Activated gamma-delta T cell treated with Interleukin-2 at 50 U/mL for 16 hours (primary cell): ENCODE results near the gene ATP9A.
"Not testable (repeated sequence)": the region's sequence is repeated elsewhere in the genome, so short reads cannot be mapped to it uniquely, and the experiment has no call there.

Source experiments
- DNase-seq: peaks from one replicate; pipeline ENCODE4 v3.0.0-alpha.2; 2020

Gene ATP9A

DNA sequence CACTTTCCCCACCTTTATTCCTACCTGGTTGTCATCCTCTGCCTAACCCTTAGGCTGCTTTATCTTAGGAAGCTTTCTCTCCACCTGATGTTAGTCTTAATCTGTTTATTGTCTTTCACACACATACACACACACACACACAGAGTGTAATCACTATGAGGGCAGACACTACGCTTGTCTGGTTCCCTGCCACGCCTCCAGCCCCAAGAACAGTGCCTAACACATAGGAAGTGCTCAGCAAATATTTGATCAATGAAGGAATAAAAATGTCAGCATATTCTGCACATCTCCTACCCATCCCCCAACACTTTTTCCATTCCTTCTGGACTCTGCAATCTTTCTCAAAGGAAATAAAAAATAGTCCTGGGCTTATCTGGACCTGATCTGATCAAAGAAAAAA, 174.6 kb downstream of the ATP9A start:
- no peak for DNase-seq

DNA sequence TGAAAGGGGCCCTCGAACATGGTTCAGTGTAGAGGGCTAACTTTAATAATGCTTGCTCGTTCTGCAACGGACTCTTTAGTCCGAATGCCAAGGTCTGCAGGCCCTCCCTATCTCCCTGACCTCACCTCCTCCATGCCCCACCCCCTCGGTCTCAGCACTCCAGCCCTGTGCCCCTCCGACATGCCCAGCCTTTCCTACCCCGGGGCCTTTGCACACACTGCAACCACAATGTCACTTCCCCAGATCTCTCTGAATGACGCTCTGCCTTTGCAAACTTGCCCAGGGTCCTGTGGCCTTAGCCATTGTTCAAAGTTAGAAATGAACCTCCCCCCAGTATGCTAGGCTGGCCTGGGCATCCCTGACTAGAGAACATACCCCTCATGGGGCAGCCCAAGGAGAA, 175.6 kb downstream of the ATP9A start:
- no peak for DNase-seq

DNA sequence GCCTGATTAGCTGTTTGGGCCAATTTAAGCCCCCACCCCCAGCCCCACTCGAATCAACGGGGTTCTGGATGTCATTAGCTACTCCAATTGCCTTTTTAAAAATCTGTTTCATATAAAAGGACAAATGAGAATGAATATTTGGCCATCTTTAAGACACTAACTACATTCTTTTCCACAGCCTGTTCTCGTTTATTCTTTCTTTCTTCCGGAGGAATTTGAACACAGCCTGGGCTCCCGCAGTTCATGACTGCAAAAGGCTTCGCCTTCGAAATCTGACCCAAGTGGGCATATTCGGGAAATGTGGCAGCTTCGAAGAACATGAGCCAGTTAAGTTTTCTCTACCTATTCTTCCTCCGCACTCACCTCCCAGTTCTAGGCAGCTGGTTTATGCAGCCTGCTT, 176.3 kb downstream of the ATP9A start:
- DNase-seq: no peak

DNA sequence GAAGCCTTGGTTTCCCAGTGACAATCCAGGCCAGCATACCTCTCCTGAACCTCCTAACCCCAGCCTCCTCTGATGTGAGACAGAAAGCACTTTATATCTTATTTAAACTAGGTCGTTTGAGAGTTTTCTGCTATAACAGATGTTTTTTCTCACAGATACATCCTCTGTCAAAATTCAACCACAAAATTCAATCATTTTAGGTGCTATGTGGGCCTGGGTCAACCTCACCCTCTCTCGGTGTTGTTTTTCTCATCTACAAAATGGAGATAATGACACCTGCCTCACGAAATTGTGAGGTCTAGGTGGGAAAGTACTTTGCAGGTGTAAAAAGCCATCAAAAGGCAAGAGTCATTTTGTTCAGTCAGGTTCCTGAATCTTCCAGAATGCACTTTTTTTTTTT, 179.4 kb downstream of the ATP9A start:
- DNase-seq: no peak

DNA sequence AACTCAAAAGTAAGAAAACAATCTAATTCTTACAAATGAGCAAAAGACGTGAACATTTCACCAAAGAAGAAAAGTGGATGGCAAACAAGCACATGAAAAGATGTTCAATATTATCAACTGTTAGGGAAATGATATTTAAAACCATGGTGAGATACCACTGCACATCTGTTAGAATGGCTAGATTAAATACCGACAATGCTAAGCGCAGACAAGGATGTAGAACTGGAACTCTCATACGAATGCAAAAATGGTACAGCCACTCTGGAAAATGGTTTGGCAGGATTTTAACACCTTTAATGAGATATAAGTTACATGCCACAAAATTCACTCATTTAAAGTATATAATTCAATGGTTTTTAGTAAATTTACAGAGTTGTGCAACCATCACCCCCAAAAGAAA, 181.0 kb downstream of the ATP9A start:
- no peak for DNase-seq

DNA sequence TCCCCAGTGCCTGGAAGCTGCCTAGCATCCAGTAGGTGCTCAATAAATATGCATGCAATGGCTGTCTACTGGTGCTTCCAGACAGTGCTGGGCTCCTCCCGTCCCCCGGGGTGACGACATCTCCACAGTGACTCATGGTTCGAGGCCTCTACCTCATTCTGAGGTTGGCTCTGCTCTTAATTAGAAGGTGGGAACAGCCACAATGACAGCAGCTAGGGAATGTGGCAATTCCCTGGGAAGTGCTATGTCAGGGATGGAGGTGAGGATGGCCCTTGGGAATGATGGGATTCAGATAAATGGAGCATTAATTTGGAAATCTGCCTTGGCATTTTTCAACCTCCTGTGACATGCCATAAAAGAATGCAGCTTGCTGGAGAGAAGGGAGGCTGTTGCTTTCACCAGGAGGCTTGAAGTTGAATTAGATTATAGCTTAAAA, 182.2 kb downstream of the ATP9A start:
- DNase-seq: no peak

DNA sequence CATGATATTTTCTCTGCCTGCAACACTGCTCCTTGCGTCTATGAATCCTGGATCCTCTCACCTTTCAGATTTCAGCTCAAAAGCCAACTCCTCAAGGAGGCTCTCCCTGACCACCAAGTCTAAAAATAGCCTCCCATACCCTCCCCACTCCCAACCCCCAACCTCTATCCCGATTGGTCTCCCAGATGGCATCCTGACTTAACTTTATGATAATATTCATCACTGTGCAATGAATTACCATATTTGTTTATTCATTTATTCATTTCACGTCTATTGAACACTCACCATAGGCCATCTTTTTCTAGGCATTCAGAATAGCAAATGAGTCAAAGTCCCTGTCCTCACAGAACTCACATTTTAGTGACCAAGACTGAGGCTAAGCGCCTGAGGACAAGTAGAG, 183.0 kb downstream of the ATP9A start:
- DNase-seq: no peak

DNA sequence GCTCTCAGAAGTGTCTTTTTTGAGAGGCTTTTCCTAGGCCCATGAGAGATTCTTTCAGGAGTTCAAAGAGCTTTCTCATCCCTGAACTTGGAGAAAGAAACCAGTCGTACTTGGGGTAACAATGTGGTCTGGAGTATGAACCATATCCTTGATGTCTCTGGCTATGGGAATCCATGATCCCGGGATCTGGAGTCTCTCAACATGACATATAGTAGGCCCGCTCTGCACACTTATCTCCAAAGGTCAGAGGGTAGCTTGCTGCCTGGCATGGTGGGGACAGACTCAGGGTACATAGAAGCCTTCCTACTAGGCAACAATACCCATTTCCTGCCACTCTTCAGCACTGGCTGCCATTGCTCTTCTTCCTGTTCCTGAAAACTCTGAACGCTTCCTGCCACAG, 183.5 kb downstream of the ATP9A start:
- DNase-seq: no peak

DNA sequence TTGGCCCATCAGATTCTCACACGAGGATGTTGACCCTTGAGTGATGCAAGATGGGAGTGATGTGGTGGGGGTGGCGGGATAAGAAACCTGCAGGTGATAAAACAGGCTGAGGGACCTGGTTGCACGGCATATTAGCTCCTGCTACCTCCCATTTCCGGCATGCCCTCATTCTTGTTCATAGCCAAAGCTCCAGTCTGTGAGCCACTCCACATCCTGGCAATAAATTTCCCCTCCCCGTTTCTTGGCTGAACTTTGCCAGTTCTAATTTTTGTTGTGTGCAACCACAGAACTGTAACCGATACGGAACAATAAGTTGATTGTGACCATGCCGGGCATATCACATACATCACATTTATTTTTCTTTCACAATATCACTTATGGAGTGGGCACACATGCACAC, 184.1 kb downstream of the ATP9A start:
- no peak for DNase-seq

DNA sequence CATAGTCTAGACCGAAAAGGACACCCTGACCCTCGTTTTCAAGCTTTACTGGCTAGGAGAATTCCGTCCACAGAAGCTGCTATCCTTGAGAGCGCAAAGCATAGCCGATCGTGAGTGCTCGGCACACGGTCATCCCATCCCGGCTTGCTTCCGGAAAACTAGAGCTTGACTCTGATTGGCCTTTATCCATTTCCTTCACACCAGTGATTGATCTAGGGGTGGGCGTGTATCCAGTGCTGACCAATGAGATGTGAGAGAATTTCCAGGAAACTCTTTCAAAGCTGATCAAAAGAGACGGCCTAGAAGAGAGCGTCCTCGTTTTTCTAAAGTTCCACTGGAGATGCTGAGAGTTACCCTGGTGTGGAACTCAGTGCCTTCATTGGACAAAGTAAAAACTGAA, 184.7 kb downstream of the ATP9A start:
- DNase-seq: no peak

DNA sequence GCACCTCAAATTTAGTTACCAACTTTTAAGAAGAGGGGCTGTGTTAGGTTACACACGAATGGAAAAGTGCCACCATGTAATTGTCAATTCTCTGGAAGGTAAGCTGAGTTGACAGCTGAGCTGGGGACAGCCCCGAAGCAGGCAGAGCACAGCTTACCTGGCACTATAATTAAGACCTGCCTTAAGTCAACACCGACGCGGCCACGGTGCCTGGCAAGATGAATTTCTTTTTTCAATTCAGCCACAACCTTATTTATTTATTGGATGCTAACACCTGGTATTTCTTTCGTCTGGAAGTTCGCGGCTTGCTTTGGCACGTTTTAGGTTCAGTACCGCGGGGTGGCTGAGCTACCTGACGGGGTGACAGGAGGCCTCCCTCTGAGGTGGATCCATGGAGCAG, 185.1 kb downstream of the ATP9A start:
- no peak for DNase-seq

DNA sequence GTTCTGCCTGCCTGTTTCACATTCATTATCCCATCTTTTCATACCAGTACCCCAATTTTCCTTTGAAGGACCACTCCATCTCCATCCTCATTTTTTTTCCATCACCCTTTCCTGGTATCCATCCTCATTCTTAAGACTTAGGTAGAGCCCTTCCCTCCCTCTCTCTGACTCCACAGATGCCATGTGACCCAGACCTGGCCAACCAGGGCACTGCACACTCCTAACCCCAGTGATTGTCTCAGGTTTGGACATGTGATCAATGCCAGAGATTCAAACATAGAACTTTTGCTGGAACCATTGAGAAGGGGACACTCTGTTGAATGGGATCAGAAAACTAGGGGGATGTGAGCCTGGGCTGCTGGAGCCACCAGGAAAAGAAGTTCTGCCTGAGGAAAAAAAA, 186.6 kb downstream of the ATP9A start:
- no peak for DNase-seq

DNA sequence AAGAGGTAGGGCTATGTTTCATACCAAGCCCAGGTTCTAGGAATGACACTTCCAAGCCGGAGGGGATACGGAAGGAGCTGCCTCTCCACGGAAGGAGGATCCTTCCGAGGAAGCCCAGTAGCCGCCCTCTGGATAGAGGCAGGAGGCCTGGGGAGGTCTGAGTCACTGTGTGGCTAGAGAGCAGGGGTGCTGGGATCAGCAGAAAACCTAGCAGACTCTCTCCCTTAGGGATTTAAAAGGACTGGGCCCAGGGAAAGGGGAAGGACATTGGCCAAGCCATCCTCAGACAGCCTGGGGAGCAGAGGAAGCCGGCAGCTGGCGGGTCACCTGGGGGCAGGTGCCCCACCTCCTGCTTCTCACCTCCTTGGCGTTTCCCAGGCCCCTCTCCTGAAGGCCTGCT, 189.1 kb downstream of the ATP9A start:
- DNase-seq: no peak

DNA sequence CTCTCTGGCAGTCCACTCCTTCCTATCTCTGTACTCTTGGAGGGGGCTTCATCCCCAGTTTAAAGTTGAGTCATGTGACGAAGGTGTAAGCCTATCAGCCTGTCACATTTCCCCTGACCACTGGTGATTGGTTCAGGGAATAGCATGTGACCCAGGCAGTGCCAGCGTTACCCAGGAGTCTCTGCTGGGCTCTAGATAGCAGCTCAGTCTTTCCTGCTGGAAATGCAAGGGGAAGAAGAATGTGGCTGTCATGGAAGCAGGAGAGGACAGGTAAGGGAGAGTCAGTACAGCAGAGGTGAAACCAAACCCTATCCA, 190.1 kb downstream of the ATP9A start:
- DNase-seq: no peak

DNA sequence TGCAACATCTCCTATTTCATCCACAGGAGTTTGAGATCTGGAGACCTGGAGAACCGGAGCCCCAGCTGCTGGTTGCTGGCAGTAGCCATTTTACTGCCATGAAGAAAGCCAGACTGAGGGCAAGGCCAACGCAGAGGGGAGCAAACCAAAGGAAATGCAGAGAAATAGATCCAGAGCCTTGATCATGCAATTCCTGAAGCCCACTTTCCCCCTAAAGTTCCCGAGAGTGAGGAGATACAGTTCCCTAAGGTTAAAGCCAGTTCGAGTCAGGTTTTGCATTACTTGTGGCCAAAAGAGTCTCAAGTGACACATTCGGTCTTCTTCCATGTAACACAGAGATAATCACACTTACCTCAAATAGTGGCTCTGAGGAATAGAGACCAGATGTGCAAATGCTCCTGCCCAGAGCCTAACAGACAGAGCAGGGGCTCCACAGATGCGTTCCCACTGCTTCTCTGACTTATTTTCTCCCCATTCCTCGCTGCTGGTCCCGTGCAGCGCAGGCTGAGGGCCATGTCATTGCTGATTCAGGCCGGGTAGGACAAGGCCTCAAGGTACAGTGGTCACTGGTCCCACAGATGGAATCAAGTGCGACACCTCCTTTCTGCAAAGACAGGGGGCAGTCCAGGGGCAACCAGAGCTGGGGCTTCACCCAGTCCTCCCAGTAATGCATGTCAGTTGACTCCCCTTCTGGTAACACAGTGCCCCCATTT, 190.6 kb downstream of the ATP9A start:
- no peak for DNase-seq

DNA sequence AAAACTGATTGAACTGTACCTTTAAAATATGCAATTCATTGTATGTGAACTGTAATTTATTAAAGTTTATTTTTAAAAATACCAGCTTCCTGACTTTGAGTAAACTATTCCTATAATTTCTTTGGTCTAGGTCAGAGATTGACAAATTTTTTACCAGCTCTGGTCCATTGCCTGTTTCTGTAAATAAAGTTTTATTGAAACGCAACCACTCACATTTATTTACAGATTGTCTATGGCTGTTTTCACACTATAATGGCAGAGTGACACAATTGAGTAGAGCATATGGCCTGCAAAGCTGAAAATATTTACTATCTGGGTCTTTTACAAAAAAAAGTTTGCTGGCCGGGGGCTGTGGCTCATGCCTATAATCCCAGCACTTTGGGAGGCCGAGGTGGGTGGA, 192.7 kb downstream of the ATP9A start:
- DNase-seq: no peak

DNA sequence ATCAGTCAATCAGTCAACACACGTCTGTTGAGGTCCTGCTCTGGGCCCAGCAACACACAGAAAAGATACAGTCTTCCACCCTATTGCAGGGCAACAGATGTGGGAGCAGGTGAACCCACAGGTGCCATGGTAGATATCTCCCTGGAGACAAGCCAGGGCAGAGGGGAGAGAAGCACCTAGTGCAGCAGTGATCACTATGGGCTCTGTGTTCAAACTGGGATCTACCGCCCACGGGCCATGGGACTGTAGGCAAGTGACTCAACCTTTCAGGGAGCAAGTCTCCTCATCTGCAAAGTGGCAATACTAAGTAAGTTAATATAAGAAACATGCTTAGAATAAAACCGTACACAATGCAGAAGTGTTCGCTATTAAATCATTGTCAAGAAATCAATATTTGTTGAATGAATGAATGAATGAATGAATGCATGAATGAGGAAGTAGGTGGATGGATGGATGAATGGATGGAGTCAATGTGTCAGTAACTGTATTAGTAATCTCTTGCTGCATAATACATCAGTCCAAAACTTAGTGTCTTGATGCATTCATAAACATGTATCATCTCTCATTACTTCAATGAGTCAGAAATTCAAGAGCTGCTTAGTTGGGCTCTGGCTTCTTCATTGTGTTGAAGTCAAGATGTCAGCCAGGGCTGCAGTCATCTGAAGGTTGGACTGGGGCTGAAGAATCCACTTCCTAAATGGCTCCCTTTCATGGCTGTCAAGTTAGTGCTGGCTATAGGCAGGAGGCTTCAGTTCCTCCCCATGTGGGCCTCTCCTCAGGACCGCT, 193.7 kb downstream of the ATP9A start:
- DNase-seq: no peak

DNA sequence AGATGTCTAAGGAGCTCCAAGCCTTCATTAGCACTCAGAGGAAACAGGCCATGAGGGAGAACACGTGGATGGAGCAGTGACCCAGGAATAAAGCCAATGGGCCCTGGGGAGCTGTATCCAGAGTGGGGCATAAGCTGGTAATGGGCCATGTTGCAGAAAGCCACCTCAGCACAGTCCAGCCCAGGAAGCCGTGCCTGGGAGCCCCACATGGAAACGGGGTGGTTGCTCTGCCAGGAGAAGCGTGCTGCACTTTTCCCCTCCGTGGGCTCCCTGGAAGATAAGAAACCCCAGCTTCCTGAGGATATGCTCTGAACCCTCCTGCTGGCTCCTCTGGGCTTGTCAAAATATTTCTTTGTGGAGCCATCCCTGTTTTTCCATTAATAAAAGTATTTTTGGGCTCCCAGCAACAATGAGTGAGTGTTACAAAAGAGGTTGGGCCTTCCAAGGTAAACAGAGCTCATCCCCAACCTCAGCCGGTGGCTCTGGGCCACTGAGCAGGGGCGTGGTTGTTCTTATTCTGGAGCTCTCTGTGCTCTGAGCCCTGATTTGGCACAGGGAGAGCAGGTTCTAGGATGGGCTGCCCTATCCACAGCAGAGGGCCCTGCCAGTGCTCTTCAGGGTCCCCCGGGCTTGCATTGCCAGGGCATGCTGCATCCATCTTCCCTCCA, 194.5 kb downstream of the ATP9A start:
- no peak for DNase-seq

DNA sequence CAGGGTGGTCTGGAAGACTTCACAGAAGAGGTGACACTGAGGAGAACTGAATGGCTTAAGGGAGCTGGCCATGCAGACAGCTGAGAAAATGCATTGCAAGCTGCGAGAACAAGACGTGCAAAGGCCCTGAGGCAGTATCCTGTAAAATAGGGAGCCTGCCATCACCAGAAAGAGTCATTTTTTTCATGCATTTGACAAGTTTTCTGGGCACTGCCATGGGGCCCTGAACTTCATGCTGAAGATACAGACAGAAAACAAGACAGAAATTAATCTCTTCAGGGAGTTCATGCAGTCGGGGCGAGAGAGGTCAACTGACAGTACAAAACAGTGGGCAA, 196.8 kb downstream of the ATP9A start:
- no peak for DNase-seq

DNA sequence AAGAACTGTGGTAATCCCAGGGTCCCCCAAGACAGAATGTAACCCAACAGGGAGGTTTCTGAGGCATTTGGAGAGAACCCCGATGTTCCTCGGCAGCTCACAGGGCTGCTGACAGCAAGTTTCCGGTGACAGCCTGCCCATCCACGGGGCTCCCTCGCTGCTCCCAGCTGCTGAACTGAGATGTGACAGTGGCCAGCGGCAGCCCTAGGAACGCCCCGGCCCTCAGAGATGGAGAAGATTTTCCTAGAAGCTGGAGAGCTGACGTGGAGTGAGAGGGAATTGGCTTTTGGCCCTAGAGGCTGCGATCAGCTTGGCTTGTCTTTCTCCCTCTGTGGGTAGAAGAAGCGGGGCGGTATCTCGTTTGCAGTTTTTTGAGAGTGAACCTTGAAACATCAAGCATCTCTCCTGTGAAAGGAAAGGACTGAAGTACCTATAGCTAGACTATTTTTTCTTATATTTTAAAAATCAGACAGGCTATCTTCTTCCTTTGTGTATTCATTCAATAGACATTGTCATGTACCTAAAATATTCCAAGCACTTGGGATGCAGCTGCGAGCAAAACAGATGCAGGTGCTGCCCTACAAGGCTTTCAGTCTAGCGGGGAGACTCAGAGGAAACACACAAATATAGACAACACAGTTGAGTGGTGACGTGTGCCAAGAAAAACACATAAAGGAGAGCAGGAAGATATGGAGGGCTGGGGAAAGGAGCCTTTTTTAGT, 197.3 kb downstream of the ATP9A start:
- DNase-seq: no peak

DNA sequence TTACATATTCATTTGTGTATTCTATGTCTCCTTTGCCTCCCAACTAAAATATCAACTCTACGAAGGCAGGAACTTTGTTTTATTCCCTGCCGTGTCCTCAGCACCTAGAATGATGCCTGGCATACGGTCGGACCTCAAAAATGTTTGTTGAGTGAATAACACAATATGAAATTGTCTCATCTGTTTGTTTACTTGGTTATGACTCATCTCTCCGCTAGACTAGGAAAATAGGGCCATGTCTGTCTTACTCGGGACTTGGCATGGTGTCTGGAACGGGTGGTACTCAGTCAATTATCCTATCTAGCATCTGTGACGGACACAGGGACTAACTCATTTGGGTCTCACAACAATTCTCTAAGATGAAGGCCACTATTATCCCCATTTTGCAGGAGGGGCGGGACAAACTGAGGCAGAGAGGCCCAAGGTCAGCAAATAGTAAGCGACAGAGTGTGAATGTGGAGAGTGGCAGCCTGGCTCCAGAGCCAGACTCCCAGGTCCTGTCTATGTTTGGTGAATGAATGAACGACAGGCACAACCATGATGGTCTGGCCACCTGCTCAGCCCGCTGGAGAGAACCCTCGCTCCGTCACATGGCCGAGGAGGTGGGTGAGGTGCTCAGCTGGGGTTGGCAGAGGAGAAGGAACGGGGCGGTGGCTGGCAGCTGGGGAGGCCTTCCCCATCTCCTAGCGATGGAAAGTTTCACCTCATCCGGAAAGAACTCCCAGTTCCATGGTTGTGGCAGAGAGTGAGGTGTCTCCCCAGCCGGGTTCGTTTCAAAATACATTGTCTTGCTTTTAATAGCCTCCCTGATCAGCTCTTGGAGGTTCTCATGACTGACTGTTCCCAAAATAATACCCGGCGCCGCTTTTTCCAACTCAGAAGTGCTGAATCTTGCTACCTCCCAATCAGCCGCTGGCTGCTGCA, 198.1 kb downstream of the ATP9A start:
- DNase-seq: no peak

DNA sequence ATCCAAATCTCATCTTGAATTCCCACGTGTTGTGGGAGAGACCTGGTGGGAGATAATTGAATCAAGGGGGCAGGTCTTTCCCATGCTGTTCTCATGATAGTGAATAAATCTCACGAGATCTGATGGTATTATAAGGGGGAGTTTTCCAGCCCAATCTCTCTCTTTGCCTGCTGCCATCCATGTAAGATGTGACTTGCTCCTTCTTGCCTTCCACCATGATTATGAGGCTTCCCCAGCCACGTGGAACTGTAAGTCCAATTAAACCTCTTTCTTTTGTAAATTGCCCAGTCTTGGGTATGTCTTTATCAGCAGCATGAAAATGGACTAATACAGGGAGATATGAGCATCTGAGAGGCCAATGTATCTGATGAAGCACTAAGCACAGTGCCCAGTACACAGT, 199.7 kb downstream of the ATP9A start:
- DNase-seq: not testable (repeated sequence)

DNA sequence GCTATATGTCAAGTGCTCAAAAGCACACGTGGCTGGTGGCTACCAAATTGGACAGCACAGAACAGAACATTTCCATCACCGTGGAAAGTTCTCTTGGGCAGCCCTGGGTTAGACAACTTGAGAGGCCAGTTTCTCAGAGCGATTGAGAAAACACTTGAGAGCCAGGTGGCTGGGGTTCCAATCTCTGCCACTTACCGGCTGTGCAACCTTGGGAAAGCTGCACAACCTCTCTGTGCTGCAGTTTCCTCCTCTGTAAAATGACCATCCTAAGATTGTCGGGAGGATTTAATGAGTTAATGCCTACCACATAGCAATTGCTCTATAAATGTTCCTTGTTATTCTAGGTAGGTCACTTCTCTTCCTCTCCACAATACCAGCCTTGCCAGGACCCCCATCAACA, 200.6 kb downstream of the ATP9A start:
- no peak for DNase-seq
